HepG2 (cell line): ENCODE data around the gene DRAP1. TPM values are rescaled to one million over a fixed set of nuclear protein-coding genes. Genes with fewer than 3 reads are reported as not detected.
A peak's percentile ranks its signal among the peaks of the same experiment; 100 is the strongest.

Experiments
- ARHGAP35 ChIP-seq: sonication (generic); formaldehyde crosslinking; IDR thresholded peaks from 2 replicates; pipeline ENCODE4 v1.9.0; 2022; ENCODE audit warnings: mild to moderate bottlenecking, inconsistent platforms, moderate library complexity, missing genetic modification reagents, borderline replicate concordance
- CENPBD1 ChIP-seq: sonication (generic); formaldehyde crosslinking; IDR thresholded peaks from 2 replicates; pipeline ENCODE4 v1.8.0; 2022; ENCODE audit warnings: missing genetic modification reagents, low read depth, mild to moderate bottlenecking, borderline replicate concordance
- EP300 ChIP-seq, 3 experiments: sonication (generic) in 1 of 3; formaldehyde crosslinking in 1 of 3; IDR thresholded peaks; 2 replicates each; pipeline versions ENCODE4 v1.5.1 to v1.6.1; 2011 to 2020; ENCODE audit warnings: low read depth in 2 of 3, low read length in 2 of 3, borderline replicate concordance in 1 of 3, improper control_type of control experiment in 1 of 3, mild to moderate bottlenecking in 1 of 3, missing genetic modification reagents in 1 of 3, moderate library complexity in 1 of 3
- FOXJ3 ChIP-seq: sonication (generic); formaldehyde crosslinking; IDR thresholded peaks from 2 replicates; pipeline ENCODE4 v1.4.0; 2020; ENCODE audit warnings: missing genetic modification reagents, mild to moderate bottlenecking, borderline replicate concordance
- FOXP4 ChIP-seq: sonication (generic); formaldehyde crosslinking; IDR thresholded peaks from 2 replicates; pipeline ENCODE4 v1.4.0; 2020; ENCODE audit warnings: missing genetic modification reagents
- KDM2A ChIP-seq: sonication (generic); formaldehyde crosslinking; IDR thresholded peaks from 2 replicates; pipeline ENCODE4 v1.4.0; 2020; ENCODE audit warnings: low read depth, missing genetic modification reagents, borderline replicate concordance
- LBX2 ChIP-seq: sonication (generic); formaldehyde crosslinking; IDR thresholded peaks from 2 replicates; pipeline ENCODE4 v1.5.0; 2020; ENCODE audit warnings: missing genetic modification reagents, mild to moderate bottlenecking, borderline replicate concordance
- LCORL ChIP-seq, 2 experiments: fragments of 450-650 bp in 1 of 2; sonication (generic) in 1 of 2; formaldehyde crosslinking in 1 of 2; IDR thresholded peaks; 2 replicates each; pipeline versions ENCODE4 v1.5.0 to v1.6.1; 2017 to 2020; ENCODE audit warnings: antibody characterized with exemption in 1 of 2, missing genetic modification reagents in 1 of 2
- MAFF ChIP-seq: IDR thresholded peaks from 2 replicates; pipeline ENCODE4 v1.6.1; 2011; ENCODE audit warnings: low read depth, low read length, improper control_type of control experiment
- MLXIP ChIP-seq: sonication (generic); formaldehyde crosslinking; IDR thresholded peaks from 2 replicates; pipeline ENCODE4 v1.9.0; 2021; ENCODE audit warnings: missing genetic modification reagents, borderline replicate concordance
- POLR2G ChIP-seq: fragments of 200-400 bp; formaldehyde crosslinking; IDR thresholded peaks from 2 replicates; pipeline ENCODE4 v1.6.1; 2018; ENCODE audit warnings: mild to moderate bottlenecking, low read depth, low read length, moderate library complexity
- SSRP1 ChIP-seq: IDR thresholded peaks from 2 replicates; pipeline ENCODE4 v1.6.1; 2016; ENCODE audit warnings: control low read depth
- ZBTB38 ChIP-seq: sonication (generic); formaldehyde crosslinking; IDR thresholded peaks from 2 replicates; pipeline ENCODE4 v1.5.1; 2020; ENCODE audit warnings: mild to moderate bottlenecking, missing genetic modification reagents
- ZNF17 ChIP-seq: sonication (generic); formaldehyde crosslinking; IDR thresholded peaks from 2 replicates; pipeline ENCODE4 v1.5.0; 2020; ENCODE audit warnings: mild to moderate bottlenecking, missing genetic modification reagents
- ZNF567 ChIP-seq: sonication (generic); formaldehyde crosslinking; IDR thresholded peaks from 2 replicates; pipeline ENCODE4 v1.8.1; 2023; ENCODE audit warnings: mild to moderate bottlenecking, missing genetic modification reagents, borderline replicate concordance
- ZSCAN22 ChIP-seq: sonication (generic); formaldehyde crosslinking; IDR thresholded peaks from 2 replicates; pipeline ENCODE4 v1.4.0; 2020; ENCODE audit warnings: mild to moderate bottlenecking, missing genetic modification reagents
- polyA plus RNA-seq, 8 experiments: library from polyadenylated mRNA; depleted of rRNA in 3 of 8; stranded (reverse) in 7 of 8; unstranded in 1 of 8; fragments of >200 nt; fragmentation: Illumina TruSeq in 4 of 8; extraction: Trizol in 4 of 8; gene quantifications; 2 replicates each; pipeline versions ENCODE4 v1.2.1 to v1.2.3, GENCODE V29; 2011 to 2016; ENCODE audit warnings: low read depth in 4 of 8, missing spikeins in 1 of 8, mixed read lengths in 1 of 8; ENCODE audit not compliant: insufficient read depth in 1 of 8
- total RNA-seq, 5 experiments: library from RNA; depleted of rRNA; stranded (reverse); fragments of >200 nt; fragmentation: Illumina TruSeq; extraction: Trizol; gene quantifications; 2 replicates each; pipeline ENCODE4 v1.2.3, GENCODE V29; 2016; ENCODE audit warnings: low read depth in 1 of 5
- TF ChIP-seq, protein P1 (sequence below): sonication (generic); formaldehyde crosslinking; IDR thresholded peaks from 2 replicates; pipeline ENCODE4 v1.4.0; 2020; ENCODE audit warnings: missing genetic modification reagents
- TF ChIP-seq, protein P2 (sequence below): sonication (generic); formaldehyde crosslinking; IDR thresholded peaks from 2 replicates; pipeline ENCODE4 v1.4.0; 2020; ENCODE audit warnings: mild to moderate bottlenecking, missing genetic modification reagents
- TF ChIP-seq, protein P3 (sequence below): sonication (generic); formaldehyde crosslinking; IDR thresholded peaks from 2 replicates; pipeline ENCODE4 v1.4.0; 2020; ENCODE audit warnings: missing genetic modification reagents

DRAP1 gene
- total and polyA plus RNA-seq, 2 of the 13 experiments (the other 11 are each of a cell fraction or from before 2014, with no cell fraction given): 46.8 to 52.3 TPM

- no peak for TF ChIP-seq MLXIP (CRISPR knock-in tag)
- no peak for TF ChIP-seq FOXP4 (CRISPR knock-in tag)
- no peak for TF ChIP-seq ARHGAP35
- no peak for TF ChIP-seq ZNF17
- 0 out of 2 replicates have a peak, but pooled peaks have one; percentile 20 for TF ChIP-seq ZBTB38 (CRISPR knock-in tag)
- TF ChIP-seq MAFF: peak; percentile 42
- TF ChIP-seq, protein P1, sequence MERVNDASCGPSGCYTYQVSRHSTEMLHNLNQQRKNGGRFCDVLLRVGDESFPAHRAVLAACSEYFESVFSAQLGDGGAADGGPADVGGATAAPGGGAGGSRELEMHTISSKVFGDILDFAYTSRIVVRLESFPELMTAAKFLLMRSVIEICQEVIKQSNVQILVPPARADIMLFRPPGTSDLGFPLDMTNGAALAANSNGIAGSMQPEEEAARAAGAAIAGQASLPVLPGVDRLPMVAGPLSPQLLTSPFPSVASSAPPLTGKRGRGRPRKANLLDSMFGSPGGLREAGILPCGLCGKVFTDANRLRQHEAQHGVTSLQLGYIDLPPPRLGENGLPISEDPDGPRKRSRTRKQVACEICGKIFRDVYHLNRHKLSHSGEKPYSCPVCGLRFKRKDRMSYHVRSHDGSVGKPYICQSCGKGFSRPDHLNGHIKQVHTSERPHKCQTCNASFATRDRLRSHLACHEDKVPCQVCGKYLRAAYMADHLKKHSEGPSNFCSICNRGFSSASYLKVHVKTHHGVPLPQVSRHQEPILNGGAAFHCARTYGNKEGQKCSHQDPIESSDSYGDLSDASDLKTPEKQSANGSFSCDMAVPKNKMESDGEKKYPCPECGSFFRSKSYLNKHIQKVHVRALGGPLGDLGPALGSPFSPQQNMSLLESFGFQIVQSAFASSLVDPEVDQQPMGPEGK (CRISPR knock-in tag): no peak
- no peak for TF ChIP-seq CENPBD1
- TF ChIP-seq, protein P2, sequence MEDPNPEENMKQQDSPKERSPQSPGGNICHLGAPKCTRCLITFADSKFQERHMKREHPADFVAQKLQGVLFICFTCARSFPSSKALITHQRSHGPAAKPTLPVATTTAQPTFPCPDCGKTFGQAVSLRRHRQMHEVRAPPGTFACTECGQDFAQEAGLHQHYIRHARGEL (CRISPR knock-in tag): no peak
- TF ChIP-seq KDM2A (CRISPR knock-in tag): peak; percentile 83
- peak in 1 of 2 experiments; percentile 28; a peak in 1 of 4 replicates for TF ChIP-seq EP300 (IDR thresholded peaks at IDR 0.05; ENCODE audit: low read depth in 2 of 2, low read length in 2 of 2)
- peak; percentile 41; the same call in 1 of the 2 replicates for TF ChIP-seq EP300 (CRISPR knock-in tag; IDR thresholded peaks at IDR 0.05; ENCODE audit: borderline replicate concordance)
- no peak for TF ChIP-seq LBX2 (CRISPR knock-in tag)
- TF ChIP-seq, protein P3, sequence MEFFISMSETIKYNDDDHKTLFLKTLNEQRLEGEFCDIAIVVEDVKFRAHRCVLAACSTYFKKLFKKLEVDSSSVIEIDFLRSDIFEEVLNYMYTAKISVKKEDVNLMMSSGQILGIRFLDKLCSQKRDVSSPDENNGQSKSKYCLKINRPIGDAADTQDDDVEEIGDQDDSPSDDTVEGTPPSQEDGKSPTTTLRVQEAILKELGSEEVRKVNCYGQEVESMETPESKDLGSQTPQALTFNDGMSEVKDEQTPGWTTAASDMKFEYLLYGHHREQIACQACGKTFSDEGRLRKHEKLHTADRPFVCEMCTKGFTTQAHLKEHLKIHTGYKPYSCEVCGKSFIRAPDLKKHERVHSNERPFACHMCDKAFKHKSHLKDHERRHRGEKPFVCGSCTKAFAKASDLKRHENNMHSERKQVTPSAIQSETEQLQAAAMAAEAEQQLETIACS (CRISPR knock-in tag): no peak
- TF ChIP-seq ZNF567 (CRISPR knock-in tag): no peak
- no peak for TF ChIP-seq FOXJ3
- no peak for TF ChIP-seq ZSCAN22 (CRISPR knock-in tag)
- TF ChIP-seq LCORL (IDR thresholded peaks at IDR 0.05): no peak
- TF ChIP-seq LCORL (CRISPR knock-in tag; IDR thresholded peaks at IDR 0.05): peak; percentile 46; the same call in 1 of the 2 replicates
- no peak; the same call in 1 of the 2 replicates for TF ChIP-seq SSRP1 (CRISPR knock-in tag)
- peak; percentile 27; the same call in 1 of the 2 replicates for TF ChIP-seq POLR2G
Measured at GRCh38 chr11:65915821-65916251, 3.4 kb upstream of the DRAP1 start (continued).
